Measurements from ENCODE around the gene PNMT. TPM values are rescaled to one million over a fixed set of nuclear protein-coding genes. Genes with fewer than 3 reads are reported as not detected.

Gene PNMT
- polyA plus RNA-seq, 1 of the 3 experiments (the other 2 are of a cell fraction) = 0.07 TPM

GRCh38 chr17:39638317-39638716 lies 29.9 kb upstream of the PNMT start:
- peak overlapping the region; percentile 88 to 97; a peak in 3 of 4 replicates for H3K4me3 ChIP-seq (ENCODE audit: low read depth in 2 of 2, low read length in 1 of 2)
- H3K4me2 ChIP-seq = peak overlapping the region; percentile 83
- TF ChIP-seq NFIC (IDR thresholded peaks at IDR 0.05; ENCODE audit: borderline replicate concordance) = no peak
- TF ChIP-seq REST (IDR thresholded peaks at IDR 0.05; ENCODE audit: low read depth, low read length) = no peak
- TF ChIP-seq TAF1 (IDR thresholded peaks at IDR 0.05; ENCODE audit: borderline replicate concordance, low read depth, low read length) = no peak
- no peak for TF ChIP-seq CHD2 (IDR thresholded peaks at IDR 0.05; ENCODE audit: low read length, partially characterized antibody)
- no peak for TF ChIP-seq EZH2phosphoT487 (IDR thresholded peaks at IDR 0.05; ENCODE audit: borderline replicate concordance, low read depth)
- TF ChIP-seq TEAD4 (IDR thresholded peaks at IDR 0.05; ENCODE audit: borderline replicate concordance, insufficient read depth) = no peak
- no peak for TF ChIP-seq NRF1 (IDR thresholded peaks at IDR 0.05; ENCODE audit: low read depth, low read length)
- TF ChIP-seq CTCF (IDR thresholded peaks at IDR 0.05) = no peak
- no peak for TF ChIP-seq RCOR1 (IDR thresholded peaks at IDR 0.05; ENCODE audit: low read length)
- TF ChIP-seq RFX5 (IDR thresholded peaks at IDR 0.05; ENCODE audit: low read length) = no peak
- no peak for TF ChIP-seq RXRA (IDR thresholded peaks at IDR 0.05; ENCODE audit: borderline replicate concordance, low read depth)
- no peak for TF ChIP-seq POLR2AphosphoS5 (IDR thresholded peaks at IDR 0.05; ENCODE audit: low read depth, low read length)
- TF ChIP-seq FOXM1 (IDR thresholded peaks at IDR 0.05; ENCODE audit: low read depth) = no peak
- no peak for TF ChIP-seq FOXJ3 (CRISPR knock-in tag; IDR thresholded peaks at IDR 0.05)
- TF ChIP-seq MAX (IDR thresholded peaks at IDR 0.05; ENCODE audit: low read depth) = no peak
- no peak for TF ChIP-seq SIN3A (IDR thresholded peaks at IDR 0.05; ENCODE audit: borderline replicate concordance, low read depth, low read length)
- no peak for TF ChIP-seq ELF1 (IDR thresholded peaks at IDR 0.05)
- no peak for DNase-seq
- ChIA-PET CTCF (interaction anchor here (0.9 to 17.4 kb wide), 6 partner anchors 14 to 92 kb away, joined by 3 to 332 read pairs (median 8); partner anchors contain the start of genes MIEN1, PNMT and PPP1R1B), POLR2A (no interaction called here)
- H2AFZ ChIP-seq (ENCODE audit: low read depth) = no peak overlapping the region
- H3F3A ChIP-seq (replicated peaks; ENCODE audit: insufficient read depth) = no peaks in the 10 kb centered on the region
- H3K9me3 ChIP-seq = no peaks in the 10 kb centered on the region
- peaks cover 61% of the 10 kb centered on the region for H3K79me2 ChIP-seq (ENCODE audit: insufficient read depth)
- peaks cover 10% of the 10 kb centered on the region for H4K20me1 ChIP-seq (ENCODE audit: insufficient read depth)
- no peaks in the 10 kb centered on the region for H3K27me3 ChIP-seq (ENCODE audit: insufficient read depth)
- peak overlapping the region; percentile 86; the same call in 1 of the 2 replicates for H3K9ac ChIP-seq
- no peaks in the 10 kb centered on the region for H3K36me3 ChIP-seq (replicated peaks in 1 of 2; ENCODE audit: control insufficient read depth in 1 of 2, insufficient read depth in 2 of 2, low read length in 1 of 2)
- 96% methylated on average over 7 of the region's 7 CpGs for WGBS (ENCODE audit: low lambda C conversion rate)
- no peaks in the 10 kb centered on the region for H3K9me2 ChIP-seq
- H3K4me1 ChIP-seq (ENCODE audit: control insufficient read depth in 1 of 2, insufficient read depth in 2 of 2, low read depth in 1 of 2, low read length in 1 of 2) = peaks cover 0 to 24% of the 10 kb centered on the region in 2 experiments; a peak in 2 of 4 replicates
- H3K27ac ChIP-seq (ENCODE audit: low read depth in 2 of 2, low read length in 1 of 2) = no peak overlapping the region
